Heart left ventricle (tissue), 16 donors: Measurements from ENCODE around the gene EFCAB12. TPM values are rescaled to one million over a fixed set of nuclear protein-coding genes. Genes with fewer than 3 reads are reported as not detected.

ENCODE experiments used
- ATAC-seq, 4 donors: fragments of 200-7000 bp; cut with Tn5 transposase; one replicate each; pipeline ENCODE4 v1.9.1; 2020 to 2022; ENCODE audit warnings: moderate library complexity in 4 of 4, mild to moderate bottlenecking in 3 of 4, moderate number of reproducible peaks in 1 of 4
- DNase-seq, 5 donors: peaks; one replicate each; pipeline ENCODE4 v3.0.0-alpha.2; 2020
- H3K27ac ChIP-seq, 12 donors: fragments of 200-600 bp; sonication (generic) in 4 of 12; one replicate each; pipeline versions ENCODE4 v1.5.0 to v1.8.0; 2016 to 2022; ENCODE audit warnings: mild to moderate bottlenecking in 2 of 12
- H3K27me3 ChIP-seq, 9 donors: fragments of 200-600 bp; sonication (generic) in 2 of 9; one replicate each; pipeline versions ENCODE4 v1.5.1 to v1.8.0; 2016 to 2022; ENCODE audit warnings: mild to moderate bottlenecking in 3 of 9
- H3K36me3 ChIP-seq, 9 donors: fragments of 200-600 bp; sonication (generic) in 2 of 9; one replicate each; pipeline versions ENCODE4 v1.5.0 to v1.8.0; 2018 to 2022; ENCODE audit warnings: mild to moderate bottlenecking in 2 of 9
- H3K4me1 ChIP-seq, 12 donors: fragments of 200-600 bp; sonication (generic) in 4 of 12; one replicate each; pipeline versions ENCODE4 v1.5.0 to v1.8.0; 2016 to 2022; ENCODE audit warnings: mild to moderate bottlenecking in 3 of 12
- H3K4me3 ChIP-seq, 12 donors: fragments of 200-600 bp; sonication (generic) in 4 of 12; one replicate each; pipeline versions ENCODE4 v1.5.0 to v1.8.0; 2017 to 2022; ENCODE audit warnings: mild to moderate bottlenecking in 9 of 12, moderate library complexity in 4 of 12
- H3K9me3 ChIP-seq, 12 donors: fragments of 200-600 bp; sonication (generic) in 4 of 12; one replicate each; pipeline versions ENCODE4 v1.5.0 to v1.8.0; 2016 to 2022; ENCODE audit warnings: mild to moderate bottlenecking in 1 of 12
- POLR2A ChIP-seq, 2 donors: fragments of 450-650 bp; IDR thresholded peaks; one replicate each; pipeline ENCODE4 v1.6.1; 2017; ENCODE audit warnings: antibody characterized with exemption in 2 of 2, mild to moderate bottlenecking in 2 of 2, moderate library complexity in 2 of 2
- WGBS, 4 donors: extraction: QIAGEN DNeasy Blood & Tissue Kit in 2 of 4; methylation state at CpG; one replicate each; pipeline versions ENCODE4 v1.1.5 to v1.1.7; 2013 to 2018; 5-methylcytosine and 5-hydroxymethylcytosine counted together
- intact Hi-C, 10 donors: fragments of 100-400 bp; cut with DNase I; formaldehyde crosslinking; loops; one replicate each; pipeline versions ENCODE4 v1.11.1 to v1.14.2; 2022
- polyA plus RNA-seq, 2 donors: library from polyadenylated mRNA; stranded (reverse); fragments of 200-250 nt; gene quantifications; one replicate each; pipeline ENCODE4 v1.2.3, GENCODE V29; 2013
- total RNA-seq, 9 donors: library from RNA; depleted of rRNA in 2 of 9; stranded (reverse); fragments of >200 nt in 2 of 9; fragmentation: NEBNext Ultra II Directional in 3 of 9; extraction: Animal tissue kit (Norgen Biotek cat#: 25700) in 3 of 9; gene quantifications; one replicate each; pipeline versions ENCODE4 v1.1.0 to v1.2.4, GENCODE V29; 2016 to 2023
- TF ChIP-seq, protein P1 (sequence below), 12 donors: fragments of 200-600 bp; sonication (generic) in 4 of 12; IDR thresholded peaks; one replicate each; pipeline versions ENCODE4 v1.5.0 to v1.8.0; 2018 to 2022; ENCODE audit warnings: antibody characterized with exemption in 12 of 12, mild to moderate bottlenecking in 5 of 12
- donor health status: ischemic (EF 13 %, LVEDD 7.1; RV severe dilation, severe dysfunction).
- donor health status: healthy with polysubstance abuse.
- donor health status: DM: no; HTN: yes; CAD: no.
- donor health status: DM: no; HTN: no; CAD: no.
- donor health status: ischemic (EF 25% LVEDD 6.9; RV normal size, moderate dysfunction).
- donor health status: ischemic (EF 25% LVEDD 5.7; RV mildly dilated, moderate dysfunction).
- donor health status: healthy.
- donor health status: DM: yes; HTN: yes; CAD: no.
- donor health status: ischemic (EF 35%, LVEDD 5.7; RV mildly dilated, moderate dysfunction).
- donor health status: nonischemic (EF 11% LVEDD 7.7; RV severe dilation, severe dysfunction).
- donor health status: DM: yes; HTN: yes; CAD: no.
- donor health status: PGD.
- donor health status: ischemic (EF 29% LVEDD 5.4; RV normal size, mild dysfunction).
- donor health status: nonischemic (EF 23%, LVEDD 6.1; RV moderate dilation, normal function).

The EFCAB12 gene
- total and polyA plus RNA-seq, 11 donors: 0.07 to 0.20 (median 0.13) TPM; not detected in 5

DNA sequence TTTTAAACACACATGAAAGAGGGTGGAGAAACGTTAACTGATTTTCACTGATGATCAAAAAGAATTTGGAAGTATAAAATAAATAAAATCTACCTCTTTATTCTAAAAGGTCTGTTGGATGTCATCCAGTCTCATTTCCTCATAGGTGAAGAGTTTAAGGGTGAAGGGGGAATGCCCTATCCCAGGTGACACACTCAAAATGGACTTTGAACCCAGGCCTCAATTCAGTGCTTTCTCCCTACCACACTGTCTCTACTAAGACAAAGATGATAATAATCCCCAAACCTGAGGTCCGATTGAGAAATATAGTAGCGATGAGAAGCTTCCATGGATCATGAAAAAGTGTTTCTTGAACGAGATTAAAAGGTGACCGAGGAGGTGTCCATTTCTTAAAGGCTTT, 5.1 kb upstream of the EFCAB12 start:
- DNase-seq (no peak), ATAC-seq (no peak)
- no peaks in the 10 kb centered on the region for H3K27me3 ChIP-seq
- no peak overlapping the region for H3K27ac ChIP-seq
- H3K9me3 ChIP-seq: no peaks in the 10 kb centered on the region
- TF ChIP-seq POLR2A (IDR thresholded peaks at IDR 0.05): no peak
- TF ChIP-seq, protein P1, sequence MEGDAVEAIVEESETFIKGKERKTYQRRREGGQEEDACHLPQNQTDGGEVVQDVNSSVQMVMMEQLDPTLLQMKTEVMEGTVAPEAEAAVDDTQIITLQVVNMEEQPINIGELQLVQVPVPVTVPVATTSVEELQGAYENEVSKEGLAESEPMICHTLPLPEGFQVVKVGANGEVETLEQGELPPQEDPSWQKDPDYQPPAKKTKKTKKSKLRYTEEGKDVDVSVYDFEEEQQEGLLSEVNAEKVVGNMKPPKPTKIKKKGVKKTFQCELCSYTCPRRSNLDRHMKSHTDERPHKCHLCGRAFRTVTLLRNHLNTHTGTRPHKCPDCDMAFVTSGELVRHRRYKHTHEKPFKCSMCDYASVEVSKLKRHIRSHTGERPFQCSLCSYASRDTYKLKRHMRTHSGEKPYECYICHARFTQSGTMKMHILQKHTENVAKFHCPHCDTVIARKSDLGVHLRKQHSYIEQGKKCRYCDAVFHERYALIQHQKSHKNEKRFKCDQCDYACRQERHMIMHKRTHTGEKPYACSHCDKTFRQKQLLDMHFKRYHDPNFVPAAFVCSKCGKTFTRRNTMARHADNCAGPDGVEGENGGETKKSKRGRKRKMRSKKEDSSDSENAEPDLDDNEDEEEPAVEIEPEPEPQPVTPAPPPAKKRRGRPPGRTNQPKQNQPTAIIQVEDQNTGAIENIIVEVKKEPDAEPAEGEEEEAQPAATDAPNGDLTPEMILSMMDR (IDR thresholded peaks at IDR 0.05): no peak
- 92 to 96% (median 96%) methylated on average over 5 of the region's 5 CpGs for WGBS, 4 donors
- H3K36me3 ChIP-seq: peaks cover 0 to 89% (median 78%) of the 10 kb centered on the region in 9 donors
- intact Hi-C loops: no loop called here
- no peak overlapping the region for H3K4me3 ChIP-seq
- peaks cover 0 to 52% (median 17%) of the 10 kb centered on the region in 12 donors for H3K4me1 ChIP-seq

DNA sequence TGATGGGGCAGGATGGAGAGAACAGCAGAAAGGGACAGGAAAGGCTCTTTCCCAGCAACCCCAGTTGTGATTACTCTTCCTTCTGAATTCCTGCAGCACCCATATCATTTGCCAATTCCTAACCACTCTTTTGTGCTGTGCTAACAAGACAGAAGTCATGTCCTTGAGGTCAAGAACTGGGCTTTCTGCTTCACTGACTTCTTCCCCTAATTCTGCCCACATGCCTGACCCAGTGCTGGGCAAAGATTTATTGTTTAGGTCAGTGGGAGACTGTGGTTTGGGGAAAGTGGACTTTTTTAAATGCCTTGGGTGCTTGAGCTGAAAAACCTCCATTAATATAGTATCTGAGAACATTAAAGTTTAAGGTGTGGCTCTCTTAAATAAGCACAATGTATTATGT, 4.2 kb upstream of the EFCAB12 start:
- TF ChIP-seq, protein P1 (IDR thresholded peaks at IDR 0.05): no peak
- TF ChIP-seq POLR2A (IDR thresholded peaks at IDR 0.05): no peak
- Histone ChIP-seq H3K27me3 (no peaks in the 10 kb centered on the region), H3K4me3 (no peak overlapping the region), H3K4me1 (peaks cover 0 to 49% (median 18%) of the 10 kb centered on the region in 12 donors), H3K27ac (no peak overlapping the region), H3K9me3 (no peaks in the 10 kb centered on the region), H3K36me3 (peaks cover 0 to 84% (median 74%) of the 10 kb centered on the region in 9 donors)
- no peak for DNase-seq
- intact Hi-C loops: no loop called here
- no peak for ATAC-seq

DNA sequence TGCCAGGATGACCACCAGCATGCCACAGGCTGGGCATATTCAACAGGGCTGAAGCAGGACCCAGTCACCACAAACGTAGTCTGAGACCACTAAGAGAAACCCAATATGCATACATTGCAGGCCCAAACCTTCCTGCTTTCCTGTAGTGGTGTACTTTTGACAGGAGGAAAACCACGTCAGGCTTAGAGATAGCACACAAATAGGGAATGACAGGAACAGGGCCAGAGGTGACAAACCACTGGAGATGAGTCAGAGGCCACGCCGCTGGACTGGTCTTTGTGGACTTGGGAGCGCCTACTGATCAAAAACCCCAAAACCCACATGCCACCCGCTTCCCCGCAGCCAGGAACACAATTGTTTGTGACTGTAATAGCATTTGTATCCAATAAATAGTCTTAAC, 3.6 kb upstream of the EFCAB12 start:
- Histone ChIP-seq H3K36me3 (peaks cover 0 to 78% (median 68%) of the 10 kb centered on the region in 9 donors), H3K4me3 (no peak overlapping the region), H3K9me3 (no peaks in the 10 kb centered on the region), H3K27me3 (no peaks in the 10 kb centered on the region), H3K4me1 (peaks cover 0 to 51% (median 20%) of the 10 kb centered on the region in 12 donors), H3K27ac (no peak overlapping the region)
- DNase-seq: no peak
- WGBS, 4 donors: 88 to 92% (median 91%) methylated on average over 7 of the region's 7 CpGs
- no peak for TF ChIP-seq POLR2A (IDR thresholded peaks at IDR 0.05)
- TF ChIP-seq, protein P1 (IDR thresholded peaks at IDR 0.05): no peak
- intact Hi-C loops: no loop called here
- ATAC-seq: no peak

DNA sequence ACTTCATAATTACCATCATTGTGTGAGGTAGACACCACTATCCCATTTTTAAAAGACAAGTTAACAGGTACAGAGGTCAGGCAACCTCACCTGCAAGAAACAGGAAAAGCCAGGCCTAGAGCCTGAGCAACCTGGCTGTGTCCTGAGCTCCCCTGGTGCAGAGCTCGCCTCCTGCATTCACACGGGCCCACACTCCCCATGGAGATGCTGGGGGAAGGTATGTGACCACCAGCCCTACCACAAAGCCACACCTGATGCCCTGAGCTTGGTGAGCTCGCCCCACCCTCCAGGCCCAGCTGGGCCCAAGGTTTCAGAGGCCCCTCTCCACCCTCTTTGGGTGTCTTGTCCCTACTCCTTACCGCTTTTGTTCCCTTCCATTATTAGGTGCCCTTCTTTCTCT, 1.2 kb upstream of the EFCAB12 start:
- intact Hi-C loops: no loop called here
- H3K27ac ChIP-seq: peak overlapping the region in 1 of 12 donors; percentile 60

DNA sequence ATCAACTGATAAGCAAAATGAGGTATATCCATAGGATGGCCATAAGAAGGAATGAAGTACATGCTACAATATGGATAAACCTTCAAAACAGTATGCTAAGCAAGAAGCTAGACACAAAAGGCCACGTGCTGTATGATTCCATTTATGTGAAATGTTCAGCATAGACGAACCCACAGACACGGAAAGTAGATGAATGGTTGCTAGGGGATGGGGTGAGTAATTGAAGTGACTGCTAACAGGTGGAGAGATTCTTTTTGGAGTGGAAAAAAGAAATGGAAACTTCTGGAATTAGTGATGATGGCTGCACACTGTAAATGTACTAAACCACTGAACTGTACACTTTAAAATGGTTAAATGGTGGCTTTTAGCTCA, 630 bp upstream of the EFCAB12 start:
- Histone ChIP-seq H3K27ac (peak overlapping the region in 9 of 12 donors; percentile 8 to 69 (median 51)), H3K36me3 (peaks cover 0 to 48% (median 40%) of the 10 kb centered on the region in 9 donors), H3K4me3 (peak overlapping the region in 8 of 12 donors; percentile 51 to 63 (median 58)), H3K4me1 (peaks cover 0 to 22% (median 11%) of the 10 kb centered on the region in 12 donors), H3K27me3 (no peaks in the 10 kb centered on the region), H3K9me3 (no peaks in the 10 kb centered on the region)
- 79 to 82% (median 82%) methylated on average over 3 of the region's 3 CpGs for WGBS, 4 donors
- no peak for DNase-seq
- TF ChIP-seq POLR2A (IDR thresholded peaks at IDR 0.05): no peak
- TF ChIP-seq, protein P1 (IDR thresholded peaks at IDR 0.05): no peak
- no peak for ATAC-seq
- intact Hi-C loops: no loop called here

More for the DNA sequence above, 1.2 kb upstream of the EFCAB12 start:
- H3K36me3 ChIP-seq: peaks cover 0 to 54% (median 45%) of the 10 kb centered on the region in 9 donors
- H3K9me3 ChIP-seq: no peaks in the 10 kb centered on the region
- peaks cover 0 to 27% (median 12%) of the 10 kb centered on the region in 12 donors for H3K4me1 ChIP-seq
- no peak for DNase-seq
- no peaks in the 10 kb centered on the region for H3K27me3 ChIP-seq
- 83 to 91% (median 87%) methylated on average over 4 of the region's 4 CpGs for WGBS, 4 donors
- no peak for ATAC-seq
- no peak overlapping the region for H3K4me3 ChIP-seq
- no peak for TF ChIP-seq POLR2A (IDR thresholded peaks at IDR 0.05)
